GM18508 (cell line): ENCODE data around the gene COPS7A.
A peak's percentile ranks its signal among the peaks of the same experiment; 100 is the strongest.

Experiments
- ATAC-seq: cut with Tn5 transposase; IDR thresholded peaks from one replicate; pipeline ENCODE4 v1.9.1; 2021; ENCODE audit warnings: moderate number of reproducible peaks; ENCODE audit not compliant: insufficient read depth, unreplicated experiment

Gene COPS7A, protein sequence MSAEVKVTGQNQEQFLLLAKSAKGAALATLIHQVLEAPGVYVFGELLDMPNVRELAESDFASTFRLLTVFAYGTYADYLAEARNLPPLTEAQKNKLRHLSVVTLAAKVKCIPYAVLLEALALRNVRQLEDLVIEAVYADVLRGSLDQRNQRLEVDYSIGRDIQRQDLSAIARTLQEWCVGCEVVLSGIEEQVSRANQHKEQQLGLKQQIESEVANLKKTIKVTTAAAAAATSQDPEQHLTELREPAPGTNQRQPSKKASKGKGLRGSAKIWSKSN

DNA sequence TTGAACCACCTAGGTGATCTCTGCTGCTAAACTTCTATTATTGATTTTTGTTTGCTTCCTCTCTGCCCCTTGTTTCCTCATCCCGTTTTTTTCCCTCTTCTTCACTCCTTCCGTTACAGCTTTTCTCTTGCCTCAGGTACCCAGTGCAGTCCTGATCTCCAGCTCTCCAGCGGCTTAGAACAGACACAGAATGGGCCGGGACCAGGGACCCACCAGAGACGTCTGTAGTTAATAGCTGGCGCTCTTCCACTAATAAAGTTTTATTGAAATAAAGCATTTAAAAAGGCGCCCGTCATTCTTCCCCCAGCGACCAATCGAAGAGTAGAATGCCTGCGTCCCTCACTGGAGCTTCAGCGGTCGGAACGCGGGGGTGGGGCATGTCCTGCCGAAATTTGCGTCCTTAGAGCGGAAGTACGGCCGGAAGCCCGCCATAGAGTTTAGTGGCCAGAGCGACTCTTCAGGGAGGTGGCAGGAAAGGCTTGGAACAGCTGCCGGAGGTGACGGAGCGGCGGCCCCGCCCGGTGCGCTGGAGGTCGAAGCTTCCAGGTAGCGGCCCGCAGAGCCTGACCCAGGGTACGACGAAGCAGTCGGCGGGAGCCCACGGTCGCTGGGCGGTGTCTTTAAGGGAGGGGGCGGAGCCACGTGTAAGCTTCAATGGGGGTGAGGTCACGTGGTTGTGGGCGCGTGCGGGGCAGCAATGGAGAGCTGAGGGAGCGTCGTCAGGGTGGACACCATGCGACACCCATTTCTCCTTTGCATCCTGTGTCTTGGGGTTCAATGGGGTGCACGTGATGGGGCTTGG, at the start of gene COPS7A:
Gene COPS7A (plus strand): TSS at position 440 of the 802 bp plus-strand sequence. CDS start 611 bp downstream, outside the sequence.
- peak; percentile 74 for ATAC-seq

DNA sequence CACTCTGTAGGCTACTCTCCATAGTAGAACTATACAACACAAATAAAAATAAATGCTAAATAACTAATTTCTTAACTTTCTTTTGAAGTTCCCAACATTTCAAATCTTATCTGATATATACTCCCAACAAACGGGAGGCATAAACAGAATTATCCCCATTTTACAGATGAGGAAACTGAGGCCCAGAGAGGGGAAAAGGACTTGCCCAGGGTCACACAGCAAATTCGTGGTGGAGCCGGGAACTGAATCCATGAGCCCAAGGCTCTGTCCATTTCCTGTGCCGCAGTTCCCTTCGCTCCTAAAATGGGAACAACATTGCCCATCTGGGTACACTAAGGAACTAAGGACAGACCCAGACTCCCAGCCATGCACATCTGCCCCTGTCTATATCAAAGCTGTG, 46.9 kb upstream of the COPS7A start:
- ATAC-seq = no peak

DNA sequence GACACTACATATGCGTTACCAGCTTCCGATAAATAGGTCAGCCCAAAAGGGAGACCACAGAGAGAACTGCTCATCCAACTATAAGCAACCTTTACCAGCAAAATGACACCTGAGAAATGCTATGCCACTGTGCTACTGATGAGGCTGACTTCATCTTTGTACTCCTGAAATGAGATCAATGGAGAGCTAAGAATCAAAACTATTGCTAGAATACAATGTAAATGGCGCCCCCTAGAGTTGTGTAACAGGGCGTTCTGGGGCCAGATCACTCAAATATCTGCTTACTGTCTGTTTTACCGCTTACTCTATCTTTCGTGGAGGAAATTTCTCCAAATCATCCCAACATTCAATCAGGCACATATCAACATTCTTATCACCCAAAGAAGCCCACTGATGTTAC, 39.2 kb upstream of the COPS7A start:
- ATAC-seq = no peak

DNA sequence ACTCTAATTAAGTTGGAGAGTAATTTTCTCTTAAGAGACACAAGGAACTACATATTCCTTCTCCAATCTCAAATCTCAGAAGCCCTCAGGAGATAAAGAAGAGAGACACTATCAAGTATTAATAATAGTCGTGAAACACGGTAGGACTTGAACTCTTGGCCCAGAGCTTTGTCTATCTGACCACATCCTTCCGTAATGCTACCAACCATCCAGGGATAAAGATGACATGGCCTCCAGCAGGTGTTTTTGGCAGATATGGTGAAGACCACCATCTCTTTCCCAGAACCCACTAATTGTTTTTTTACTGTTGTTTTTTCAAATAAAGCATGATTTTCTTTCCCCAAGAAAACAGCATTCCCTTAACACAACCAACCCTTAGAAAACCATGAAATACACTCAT, 38.0 kb upstream of the COPS7A start:
- no peak for ATAC-seq

DNA sequence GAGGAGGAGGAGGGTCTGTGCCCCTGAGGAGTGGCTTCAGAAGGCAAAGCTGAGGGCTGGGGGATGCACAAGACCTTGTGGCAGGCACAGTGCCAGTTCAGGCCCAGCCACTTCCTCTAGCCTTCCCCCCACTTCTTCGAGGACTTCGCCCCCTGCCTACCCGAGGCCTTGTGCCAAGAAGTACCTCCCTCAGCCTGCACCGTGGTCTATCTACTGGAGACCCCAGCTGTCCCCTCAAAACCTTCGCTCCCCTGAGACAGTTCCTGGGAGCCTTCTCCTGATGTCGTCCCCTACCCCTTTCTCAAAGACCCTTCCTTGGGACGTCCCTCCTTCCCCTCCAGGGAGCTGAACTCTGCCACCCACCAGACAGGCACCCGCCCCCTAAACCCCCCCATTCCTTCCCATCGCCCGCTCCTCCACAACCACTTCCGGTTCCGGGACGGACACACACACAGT, 35.3 kb upstream of the COPS7A start:
- no peak for ATAC-seq

DNA sequence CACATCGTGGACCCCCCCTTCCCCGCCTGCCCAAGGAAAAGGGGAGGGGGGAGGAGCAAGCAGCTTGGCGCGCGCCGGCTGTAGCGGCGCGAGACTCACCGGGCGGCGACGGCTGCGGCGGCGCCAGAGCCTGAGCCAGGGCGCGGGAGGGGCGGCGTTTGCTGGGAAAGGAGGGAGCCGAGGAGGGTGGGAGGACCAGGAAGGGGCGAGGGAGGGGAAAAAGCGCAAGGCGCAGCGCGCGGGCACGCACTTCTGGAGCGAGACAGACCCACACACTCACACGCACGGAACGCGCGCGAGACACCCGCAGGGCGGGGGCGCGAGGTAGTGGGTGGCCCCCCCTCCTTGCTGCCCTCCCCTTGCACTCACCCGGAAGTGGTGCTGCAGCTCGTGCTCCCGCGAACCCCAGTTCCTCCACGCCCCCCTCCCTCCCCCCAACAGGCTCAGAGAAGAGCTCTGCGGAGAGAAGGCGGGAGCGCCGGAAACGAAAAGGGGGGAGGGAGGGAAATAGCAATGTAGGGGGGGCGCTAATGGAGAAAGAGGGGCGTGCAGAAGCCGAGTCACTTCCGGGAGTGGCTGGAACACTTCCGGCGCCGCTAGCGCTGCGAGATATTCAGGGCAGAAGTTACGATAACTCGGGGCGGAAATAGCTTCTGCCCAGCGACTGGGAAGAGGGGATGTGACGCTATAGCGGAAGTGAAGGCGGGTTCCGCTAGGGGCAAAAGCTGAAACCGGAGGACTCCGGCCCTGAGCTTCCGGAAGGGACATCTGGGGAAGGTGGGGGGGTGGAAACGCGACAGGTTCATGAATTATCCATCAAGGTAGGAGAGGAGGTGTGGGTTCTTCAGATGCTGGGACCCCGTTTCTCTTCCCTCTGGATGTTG, 34.6 kb upstream of the COPS7A start, which contains the start of gene ZNF384:
Gene ZNF384 (minus strand): TSS at position 377 of the 884 bp plus-strand sequence. CDS start 9,855 bp downstream, outside the sequence.
- ATAC-seq = peak; percentile 50

DNA sequence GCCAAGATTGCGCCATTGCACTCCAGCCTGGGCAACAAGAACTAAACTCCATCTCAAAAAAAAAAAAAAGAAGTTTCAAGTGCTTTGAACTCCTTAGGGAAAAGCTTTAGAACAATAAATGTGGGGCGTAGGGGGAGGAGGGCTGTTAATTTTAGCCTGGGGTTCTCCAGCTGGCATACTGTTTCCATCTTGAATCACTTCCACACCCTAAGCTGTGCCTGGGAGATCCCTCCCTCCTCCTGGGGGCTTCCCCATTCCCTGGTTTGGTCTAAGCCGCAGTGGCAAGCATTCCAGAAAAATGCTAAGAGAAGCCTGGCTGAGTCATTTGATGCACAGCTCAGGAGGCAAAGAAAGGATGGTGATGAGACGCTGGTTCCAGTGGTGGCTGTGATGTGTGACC, 32.4 kb upstream of the COPS7A start:
- ATAC-seq = no peak

DNA sequence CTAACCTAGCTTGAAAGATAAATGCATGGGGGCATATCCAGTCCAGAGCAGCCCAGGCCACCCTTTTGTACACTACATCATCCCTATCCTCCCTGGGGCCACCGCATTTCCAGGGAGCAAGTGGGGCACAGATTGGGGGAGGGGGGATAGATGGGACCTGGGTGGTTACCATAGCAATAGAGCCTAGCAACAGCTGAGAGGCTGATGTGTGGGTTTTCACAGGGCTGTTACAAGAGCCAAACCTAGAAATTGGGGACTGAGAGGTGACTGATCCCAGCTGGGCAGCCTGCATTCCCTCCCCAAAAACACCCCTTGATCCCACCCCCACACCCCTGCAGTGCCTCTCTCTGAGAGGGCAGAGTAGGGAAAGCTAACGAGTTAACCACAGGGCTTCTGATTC, 31.0 kb upstream of the COPS7A start:
- no peak for ATAC-seq

DNA sequence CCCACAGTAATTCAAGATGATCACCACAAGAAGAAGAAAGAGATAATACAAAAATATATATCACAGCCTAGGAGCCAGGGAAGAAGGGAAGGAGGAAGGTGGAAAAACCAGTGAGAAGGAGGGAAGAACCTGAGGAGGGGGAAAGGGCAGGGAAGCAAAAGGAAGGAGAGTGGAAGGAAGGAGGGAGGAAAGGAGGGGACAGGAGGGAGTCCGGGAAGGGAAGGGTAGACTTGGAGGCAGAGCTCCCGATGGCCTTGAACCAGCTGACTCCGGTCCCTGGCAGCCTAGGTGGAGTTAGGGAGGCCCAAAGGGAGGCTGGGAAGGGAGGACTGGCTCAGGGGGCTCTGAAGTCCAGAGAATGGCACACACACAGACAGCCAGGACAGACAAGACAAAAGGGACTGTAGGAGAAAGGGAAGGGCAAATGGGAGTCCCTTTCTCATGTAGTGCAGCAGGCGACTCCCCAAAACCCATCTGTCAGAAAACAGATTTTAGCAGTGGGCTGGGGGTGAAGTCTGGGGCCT, 30.0 kb upstream of the COPS7A start:
- no peak for ATAC-seq

DNA sequence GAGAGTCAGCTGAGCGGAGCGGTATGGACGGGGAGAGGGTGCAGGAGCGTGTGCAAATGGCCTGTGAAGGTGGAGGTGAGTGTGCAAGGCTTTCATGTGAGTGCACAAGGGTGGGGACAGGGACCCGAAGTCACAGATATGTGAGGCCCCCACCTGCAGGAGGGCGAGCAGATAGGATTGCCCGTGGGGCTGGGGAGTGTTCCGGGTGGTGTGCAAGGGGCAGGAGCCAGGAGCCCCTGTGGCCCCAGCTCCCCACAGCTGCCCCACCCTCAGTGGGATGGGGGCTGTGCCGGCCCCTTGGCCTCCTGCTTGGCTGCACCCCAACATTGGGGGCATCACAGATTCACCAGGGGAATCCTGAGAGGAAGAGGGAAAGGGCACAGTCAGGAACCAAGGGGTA, 29.1 kb upstream of the COPS7A start:
- ATAC-seq = no peak

DNA sequence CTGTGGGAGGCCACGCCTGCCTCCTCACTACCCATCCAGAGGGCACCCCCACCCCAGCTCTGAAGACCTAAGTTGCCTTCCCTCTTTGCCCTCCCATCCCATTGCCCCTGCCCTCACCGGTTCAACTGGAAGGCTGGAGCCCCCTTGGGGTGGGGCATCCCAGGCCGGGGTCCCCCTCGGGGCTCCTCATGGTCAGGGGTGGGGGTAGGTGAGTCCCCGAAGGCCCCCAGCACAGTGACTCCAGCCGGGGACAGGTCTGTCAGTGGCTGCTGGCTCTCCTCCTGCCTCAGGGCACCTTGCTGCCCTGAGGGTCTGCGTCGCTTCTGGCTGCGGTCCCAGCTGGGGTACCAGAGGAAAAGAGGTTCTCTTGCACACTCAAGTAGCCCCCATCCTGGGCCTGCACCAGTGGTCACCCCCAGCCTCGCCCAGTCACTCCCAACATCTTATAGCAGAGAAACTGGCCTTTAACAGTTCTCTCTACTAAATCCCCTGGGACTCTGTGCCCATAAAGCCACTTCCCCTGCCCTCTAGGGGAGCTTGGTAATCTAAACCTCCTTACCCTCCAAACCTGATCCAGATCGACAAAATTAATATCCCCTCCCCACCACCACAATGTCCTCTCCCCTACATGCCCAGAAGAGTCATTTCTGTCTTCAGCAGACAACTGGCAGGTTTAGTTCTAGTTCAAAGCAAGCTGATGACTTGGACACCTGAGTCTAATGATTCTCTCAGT, 28.4 kb upstream of the COPS7A start:
- no peak for ATAC-seq

DNA sequence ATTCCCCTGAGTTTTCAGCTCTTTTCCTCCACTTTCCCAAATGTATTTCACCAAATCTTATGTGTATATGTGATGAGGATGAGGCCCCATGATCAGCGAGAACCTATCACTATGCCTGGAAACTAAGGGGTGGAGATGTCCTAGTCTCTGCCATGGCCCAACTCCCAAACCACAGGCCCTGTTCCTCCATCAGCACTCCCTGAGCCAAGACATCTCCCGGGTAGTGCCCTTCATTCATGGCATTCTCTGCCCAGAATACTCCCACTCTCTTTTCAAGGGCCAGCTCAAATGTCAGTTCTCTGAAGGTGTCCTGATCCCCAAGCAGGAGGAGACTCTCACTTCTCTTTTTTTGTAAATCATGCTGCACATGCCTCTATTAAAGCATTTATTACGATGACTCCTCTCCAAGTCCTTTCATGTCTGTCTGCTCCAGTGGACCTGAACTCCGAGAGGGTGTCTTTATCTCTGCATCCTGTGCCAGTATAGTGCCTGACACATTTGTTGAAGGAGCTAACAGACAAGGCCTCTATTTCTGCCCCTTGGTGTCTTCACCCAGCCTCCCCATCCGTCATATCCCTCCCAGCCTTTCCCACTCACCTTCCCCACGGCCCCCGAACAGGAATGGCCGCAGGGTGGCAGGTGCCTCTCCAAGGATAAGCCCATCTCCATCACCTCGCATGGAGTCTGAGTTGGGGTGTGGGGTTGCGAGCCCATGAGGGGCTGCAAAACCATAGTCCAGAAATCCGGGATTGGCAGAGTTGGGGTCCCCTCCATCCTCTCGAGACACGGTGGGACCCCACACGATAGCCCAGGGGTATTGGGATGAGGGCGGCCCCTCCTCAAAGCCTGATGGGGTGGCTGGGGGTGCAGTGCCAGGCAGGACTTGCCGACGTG, 26.9 kb upstream of the COPS7A start:
- no peak for ATAC-seq

DNA sequence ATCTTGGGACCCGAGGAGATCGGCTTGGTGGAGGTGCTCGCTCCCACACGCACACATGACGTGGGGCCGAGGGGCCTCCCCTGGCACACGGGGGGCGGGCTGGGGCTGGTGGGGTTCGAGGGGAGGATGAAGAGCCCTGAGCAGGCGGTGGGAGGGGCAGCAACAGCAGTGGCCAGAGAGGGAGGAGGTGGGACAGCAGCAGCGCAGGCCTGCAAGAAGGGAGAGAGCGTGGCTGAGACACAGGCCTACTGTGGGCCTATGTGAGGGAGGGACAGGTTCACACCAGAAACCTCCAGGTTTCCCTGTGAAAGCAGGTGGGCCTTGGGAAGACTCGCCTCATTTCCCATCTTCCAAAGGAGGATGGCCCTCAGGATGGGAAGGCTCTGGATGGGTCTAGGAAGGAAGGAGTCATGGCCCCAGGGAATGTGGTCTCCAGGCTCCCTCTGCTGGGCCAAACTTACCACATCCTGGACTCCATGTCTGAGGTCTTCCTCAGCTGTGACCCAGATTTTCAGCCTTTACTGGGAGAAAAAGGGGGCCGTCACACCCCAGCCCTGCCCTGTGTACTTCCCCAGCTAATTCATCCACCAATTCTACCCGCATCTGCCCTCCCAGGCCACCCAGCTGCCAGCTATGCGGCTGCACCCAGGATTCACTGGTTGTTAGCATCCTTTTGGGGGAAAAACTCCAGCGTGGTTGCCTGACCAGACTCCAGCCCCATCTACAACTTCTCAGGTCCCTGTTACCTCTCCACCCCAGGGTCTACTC, 26.1 kb upstream of the COPS7A start:
- ATAC-seq = no peak

DNA sequence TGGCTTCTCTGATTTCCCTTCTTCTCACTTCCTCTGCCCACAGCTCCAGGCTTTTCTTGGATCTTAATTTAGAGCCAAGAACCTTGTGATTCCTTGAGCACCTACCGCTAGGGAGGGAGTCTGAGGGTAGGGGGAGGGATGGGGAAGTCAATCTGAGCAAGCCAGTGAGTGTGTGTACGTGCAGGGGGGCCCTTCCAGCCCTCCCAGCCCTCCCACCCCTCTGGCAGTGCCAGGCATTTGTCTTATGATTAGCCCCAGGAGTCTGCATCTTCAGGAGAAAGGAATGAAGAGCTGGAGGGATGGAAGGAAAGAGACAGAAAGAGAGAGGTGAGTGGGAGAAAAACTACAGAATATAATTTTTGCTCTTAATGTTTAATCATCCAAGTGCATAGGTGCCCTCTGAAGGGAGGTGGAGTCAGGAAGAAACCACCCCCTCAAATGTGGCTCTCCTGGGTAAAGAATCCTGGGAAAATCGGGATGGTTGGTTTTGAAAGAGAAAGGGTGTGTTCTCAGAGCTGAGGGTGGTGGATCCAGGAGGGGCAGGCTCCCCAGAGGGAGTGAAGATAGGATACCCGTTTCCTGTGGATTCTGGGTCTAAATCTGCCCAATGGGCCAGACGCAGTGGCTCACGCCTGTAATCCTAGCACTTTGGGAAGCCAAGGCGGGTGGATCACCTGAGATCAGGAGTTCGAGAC, 25.3 kb upstream of the COPS7A start:
- ATAC-seq = no peak

DNA sequence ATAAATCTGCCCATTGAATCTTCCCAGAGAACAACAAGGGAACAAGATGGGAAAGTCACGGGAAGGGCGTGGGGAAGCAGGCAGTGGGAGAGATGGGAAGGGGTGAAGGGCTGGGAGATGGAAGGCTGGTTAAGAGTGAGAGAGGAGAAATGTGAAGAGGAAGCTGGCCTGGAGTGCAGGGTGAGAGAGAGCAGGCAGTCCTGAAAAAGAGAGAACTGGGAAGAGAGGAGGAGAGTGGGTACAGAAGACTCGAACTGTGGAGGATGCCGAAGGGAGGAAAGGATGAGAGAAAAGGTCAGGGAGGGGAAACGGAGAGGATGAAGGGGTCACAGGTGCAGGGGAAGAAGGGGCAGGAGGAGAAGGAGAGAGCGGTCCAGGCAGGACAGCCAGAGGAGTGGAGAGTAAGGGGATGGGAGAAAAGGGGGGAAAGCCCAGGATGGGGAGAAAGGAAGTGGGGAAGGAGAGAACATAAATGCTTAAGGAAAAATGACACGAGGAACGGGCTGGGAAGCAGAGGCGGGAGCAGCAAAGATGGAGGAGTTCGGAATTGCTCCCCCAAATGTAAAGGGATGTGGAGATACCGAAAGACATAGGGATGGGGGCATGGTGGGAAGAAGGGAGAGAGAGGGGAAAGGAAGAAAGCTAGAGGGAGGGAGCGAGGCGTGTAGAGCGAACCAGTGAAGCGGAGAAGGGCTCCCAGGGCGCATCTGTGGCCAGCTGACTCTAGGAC, 24.4 kb upstream of the COPS7A start:
- ATAC-seq = no peak

DNA sequence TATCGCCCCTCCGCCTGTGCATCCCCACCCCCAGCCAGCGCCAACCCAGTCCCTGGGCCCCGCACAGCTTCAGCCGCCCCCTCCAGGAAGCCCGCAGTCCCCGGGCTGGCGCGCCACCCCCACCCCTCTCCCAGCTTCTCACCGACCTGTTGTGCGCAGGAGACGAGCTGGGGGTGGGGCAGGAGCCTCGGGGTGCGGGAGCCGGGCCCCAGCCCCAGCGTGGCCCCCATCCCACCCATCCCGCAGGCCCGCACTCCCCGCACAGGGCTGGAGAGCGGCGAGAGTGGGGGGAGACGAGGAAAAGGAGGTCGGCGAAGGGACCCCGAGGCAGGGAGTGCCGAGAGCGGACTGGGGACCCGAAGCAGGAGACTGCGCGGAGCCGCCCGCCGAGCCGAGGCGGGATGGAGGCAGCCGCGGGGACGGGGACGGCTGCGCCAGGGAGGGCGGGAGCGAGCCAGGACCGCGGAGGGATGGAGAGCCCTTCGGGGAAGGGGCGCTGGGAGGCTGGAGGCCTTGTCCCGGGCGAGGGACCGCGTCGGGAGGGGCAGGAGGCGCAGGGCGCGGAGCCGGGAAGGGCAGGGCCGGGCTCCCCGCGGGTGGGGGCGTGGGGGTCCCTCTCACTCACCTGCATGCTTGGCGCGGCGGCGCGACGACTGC, 23.7 kb upstream of the COPS7A start:
- ATAC-seq = no peak
